NCI-H2107 treated with DMSO at 0.1 percent for 48 hours (cell line): ENCODE measurements around the gene INTS1.
"Not testable (repeated sequence)": the region's sequence is repeated elsewhere in the genome, so short reads cannot be mapped to it uniquely, and the experiment has no call there.

ENCODE experiments used
- DNase-seq: peaks from one replicate; lab custom pipeline; 2025; ENCODE audit not compliant: unreplicated experiment; lab: John Stamatoyannopoulos, UW

Gene INTS1

GRCh38 chr7:1531263-1531978, 27.2 kb upstream of the INTS1 start:
- DNase-seq, result no peak

- DNase-seq, result no peak
Measured at GRCh38 chr7:1530946-1531262, 26.7 kb upstream of the INTS1 start.

- no peak for DNase-seq
Measured at GRCh38 chr7:1529383-1530116, 25.4 kb upstream of the INTS1 start.

- DNase-seq, result no peak
Measured at GRCh38 chr7:1526271-1526754, 22.1 kb upstream of the INTS1 start.

GRCh38 chr7:1525409-1525808, 21.2 kb upstream of the INTS1 start:
- DNase-seq, result no peak

GRCh38 chr7:1523844-1524243, 19.7 kb upstream of the INTS1 start:
- no peak for DNase-seq

- DNase-seq, result no peak
Measured at GRCh38 chr7:1523208-1523607, 19.0 kb upstream of the INTS1 start.

- DNase-seq, result no peak
Measured at GRCh38 chr7:1521456-1521855, 17.3 kb upstream of the INTS1 start.

GRCh38 chr7:1520539-1521234, 16.5 kb upstream of the INTS1 start:
- no peak for DNase-seq

GRCh38 chr7:1519322-1519922, 15.2 kb upstream of the INTS1 start:
- not testable (repeated sequence) for DNase-seq

GRCh38 chr7:1516586-1517251, 12.5 kb upstream of the INTS1 start:
- no peak for DNase-seq

GRCh38 chr7:1515509-1515967, 11.3 kb upstream of the INTS1 start:
- not testable (repeated sequence) for DNase-seq

- DNase-seq, result no peak
Measured at GRCh38 chr7:1514995-1515401, 10.8 kb upstream of the INTS1 start.

GRCh38 chr7:1514407-1514806, 10.2 kb upstream of the INTS1 start:
- no peak for DNase-seq

GRCh38 chr7:1513657-1514095, 9.5 kb upstream of the INTS1 start:
- no peak for DNase-seq

GRCh38 chr7:1512781-1513656, 8.8 kb upstream of the INTS1 start:
- DNase-seq, result no peak

GRCh38 chr7:1511444-1512422, 7.5 kb upstream of the INTS1 start:
- DNase-seq, result no peak

- no peak for DNase-seq
Measured at GRCh38 chr7:1510780-1511154, 6.6 kb upstream of the INTS1 start.

- DNase-seq, result no peak
Measured at GRCh38 chr7:1509226-1509625, 5.0 kb upstream of the INTS1 start.
